Kidney (tissue), 14 donors: ENCODE data around the gene COBL. TPM values are rescaled to one million over a fixed set of nuclear protein-coding genes. Genes with fewer than 3 reads are reported as not detected.
A peak's percentile ranks its signal among the peaks of the same experiment; 100 is the strongest.

Source experiments
- DNase-seq, 5 donors: peaks; one replicate each; pipeline ENCODE4 v3.0.0-alpha.2; 2013 to 2020
- FAIRE-seq: peaks from 2 replicates; lab custom pipeline; 2012; peaks lifted over from hg19 to GRCh38; lab: Jason Lieb, UNC
- H3K27ac ChIP-seq, 2 donors: one replicate each; pipeline ENCODE4 v1.7.0; 2013; ENCODE audit warnings: low read depth in 2 of 2, low read length in 2 of 2, inconsistent platforms in 1 of 2
- H3K27me3 ChIP-seq: one replicate; pipeline ENCODE4 v1.7.1; 2013; ENCODE audit warnings: low read length, inconsistent platforms; ENCODE audit not compliant: control insufficient read depth, insufficient read depth
- H3K36me3 ChIP-seq, 3 donors: one replicate each; pipeline versions ENCODE4 v1.7.0 to v1.7.1; 2013; ENCODE audit warnings: low read length in 3 of 3, control low read depth in 1 of 3, inconsistent platforms in 1 of 3; ENCODE audit not compliant: insufficient read depth in 3 of 3, control insufficient read depth in 2 of 3
- H3K4me1 ChIP-seq, 3 donors: one replicate each; pipeline versions ENCODE4 v1.7.0 to v1.7.1; 2013; ENCODE audit warnings: low read length in 3 of 3, inconsistent platforms in 1 of 3, low read depth in 1 of 3; ENCODE audit not compliant: control insufficient read depth in 2 of 3, insufficient read depth in 2 of 3
- H3K4me3 ChIP-seq, 3 donors: one replicate each; pipeline versions ENCODE4 v1.7.0 to v1.8.1; 2013; ENCODE audit warnings: low read length in 3 of 3, control low read depth in 1 of 3, inconsistent platforms in 1 of 3
- H3K9ac ChIP-seq, 3 donors: one replicate each; pipeline versions ENCODE4 v1.7.0 to v1.7.1; 2013; ENCODE audit warnings: low read length in 3 of 3, control low read depth in 1 of 3, inconsistent platforms in 1 of 3
- H3K9me3 ChIP-seq, 3 donors: one replicate each; pipeline versions ENCODE4 v1.7.0 to v1.7.1; 2013; ENCODE audit warnings: low read length in 3 of 3, control low read depth in 1 of 3, inconsistent platforms in 1 of 3; ENCODE audit not compliant: control insufficient read depth in 2 of 3, insufficient read depth in 1 of 3
- intact Hi-C: fragments of 100-400 bp; cut with DNase I; formaldehyde crosslinking; loops from one replicate; pipeline ENCODE4 v1.11.1; 2022
- polyA plus RNA-seq: library from polyadenylated mRNA; stranded (reverse); fragments of 350-450 nt; fragmentation: Illumina TruSeq; extraction: RNeasy Lipid Tissue Mini Kit (QIAGEN cat#74804); gene quantifications from one replicate; pipeline ENCODE4 v1.2.3, GENCODE V29; 2014; ENCODE audit warnings: low read depth, low replicate concordance; ENCODE audit not compliant: insufficient read depth
- total RNA-seq: library from RNA; stranded (reverse); fragmentation: NEBNext Ultra II Directional; extraction: Animal tissue kit (Norgen Biotek cat#: 25700); gene quantifications from one replicate; pipeline ENCODE4 v1.2.1, GENCODE V29; 2021
- TF ChIP-seq, protein P1 (sequence below): IDR thresholded peaks from 3 replicates; pipeline ENCODE4 v1.5.1; 2012; ENCODE audit warnings: mild to moderate bottlenecking, moderate library complexity, borderline replicate concordance; ENCODE audit not compliant: insufficient read depth; ENCODE audit errors: extremely low read depth
- donor health status: control.
- donor health status: control.
- donor health status: control.
- donor health status: control.
- donor health status: control.
- donor health status: DM: yes; HTN: yes; CAD: no.
- donor health status: Normal renal cell carcinoma (clear cell type).

COBL gene
- total and polyA plus RNA-seq, 2 donors from 2014 or later: 9.8 to 42.7 TPM

DNA sequence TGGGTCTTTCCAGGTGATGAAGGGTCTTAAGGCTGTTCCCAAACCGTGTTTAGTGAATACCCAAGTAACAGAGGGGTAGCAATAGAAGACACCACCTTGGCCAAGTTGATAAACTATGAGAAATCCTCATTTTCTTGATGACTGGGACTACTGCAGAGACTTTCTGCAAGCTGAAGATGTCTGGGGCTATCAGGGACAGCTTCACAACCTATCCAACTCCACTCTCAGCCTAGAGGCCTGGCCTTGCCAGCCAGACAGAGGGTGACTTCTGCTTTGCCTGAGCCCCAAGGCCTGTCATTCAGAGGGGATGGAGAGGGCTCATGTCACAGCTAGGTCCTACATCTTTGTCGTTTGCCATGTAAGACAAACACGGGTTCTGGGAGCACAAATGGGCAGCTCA, 278.0 kb downstream of the COBL start:
- DNase-seq (no peak), FAIRE-seq (no peak)
- intact Hi-C loops: no loop called here
- no peak overlapping the region for H3K27ac ChIP-seq
- TF ChIP-seq, protein P1, sequence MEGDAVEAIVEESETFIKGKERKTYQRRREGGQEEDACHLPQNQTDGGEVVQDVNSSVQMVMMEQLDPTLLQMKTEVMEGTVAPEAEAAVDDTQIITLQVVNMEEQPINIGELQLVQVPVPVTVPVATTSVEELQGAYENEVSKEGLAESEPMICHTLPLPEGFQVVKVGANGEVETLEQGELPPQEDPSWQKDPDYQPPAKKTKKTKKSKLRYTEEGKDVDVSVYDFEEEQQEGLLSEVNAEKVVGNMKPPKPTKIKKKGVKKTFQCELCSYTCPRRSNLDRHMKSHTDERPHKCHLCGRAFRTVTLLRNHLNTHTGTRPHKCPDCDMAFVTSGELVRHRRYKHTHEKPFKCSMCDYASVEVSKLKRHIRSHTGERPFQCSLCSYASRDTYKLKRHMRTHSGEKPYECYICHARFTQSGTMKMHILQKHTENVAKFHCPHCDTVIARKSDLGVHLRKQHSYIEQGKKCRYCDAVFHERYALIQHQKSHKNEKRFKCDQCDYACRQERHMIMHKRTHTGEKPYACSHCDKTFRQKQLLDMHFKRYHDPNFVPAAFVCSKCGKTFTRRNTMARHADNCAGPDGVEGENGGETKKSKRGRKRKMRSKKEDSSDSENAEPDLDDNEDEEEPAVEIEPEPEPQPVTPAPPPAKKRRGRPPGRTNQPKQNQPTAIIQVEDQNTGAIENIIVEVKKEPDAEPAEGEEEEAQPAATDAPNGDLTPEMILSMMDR: no peak
- H3K9me3 ChIP-seq: no peaks in the 10 kb centered on the region
- H3K4me1 ChIP-seq: no peaks in the 10 kb centered on the region
- no peaks in the 10 kb centered on the region for H3K36me3 ChIP-seq
- H3K9ac ChIP-seq: no peak overlapping the region
- no peak overlapping the region for H3K4me3 ChIP-seq
- H3K27me3 ChIP-seq: no peaks in the 10 kb centered on the region

DNA sequence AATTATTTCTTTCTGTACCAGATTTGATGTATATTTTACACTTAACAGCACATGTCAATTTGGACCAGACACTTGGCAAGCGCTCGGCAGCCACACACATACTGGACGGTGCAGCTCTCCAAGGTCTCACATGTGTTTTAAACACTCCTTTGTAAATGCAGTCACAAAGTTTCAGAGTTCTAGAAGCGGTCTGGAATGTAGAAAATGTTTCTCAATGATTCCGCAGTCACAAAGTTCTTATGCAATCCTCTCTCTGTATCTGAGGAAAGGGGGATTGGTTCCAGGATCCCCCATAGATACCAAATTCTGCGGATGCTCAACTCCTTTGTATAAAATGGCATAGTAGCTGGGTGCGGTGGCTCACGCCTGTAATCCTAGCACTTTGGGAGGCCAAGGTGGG, 280.9 kb downstream of the COBL start:
- DNase-seq (no peak), FAIRE-seq (no peak)
- H3K27ac ChIP-seq: no peak overlapping the region
- H3K36me3 ChIP-seq: no peaks in the 10 kb centered on the region
- H3K4me3 ChIP-seq: no peak overlapping the region
- H3K9me3 ChIP-seq: no peaks in the 10 kb centered on the region
- H3K4me1 ChIP-seq: no peaks in the 10 kb centered on the region
- TF ChIP-seq, protein P1: no peak
- intact Hi-C loops: no loop called here
- no peak overlapping the region for H3K9ac ChIP-seq
- no peaks in the 10 kb centered on the region for H3K27me3 ChIP-seq

DNA sequence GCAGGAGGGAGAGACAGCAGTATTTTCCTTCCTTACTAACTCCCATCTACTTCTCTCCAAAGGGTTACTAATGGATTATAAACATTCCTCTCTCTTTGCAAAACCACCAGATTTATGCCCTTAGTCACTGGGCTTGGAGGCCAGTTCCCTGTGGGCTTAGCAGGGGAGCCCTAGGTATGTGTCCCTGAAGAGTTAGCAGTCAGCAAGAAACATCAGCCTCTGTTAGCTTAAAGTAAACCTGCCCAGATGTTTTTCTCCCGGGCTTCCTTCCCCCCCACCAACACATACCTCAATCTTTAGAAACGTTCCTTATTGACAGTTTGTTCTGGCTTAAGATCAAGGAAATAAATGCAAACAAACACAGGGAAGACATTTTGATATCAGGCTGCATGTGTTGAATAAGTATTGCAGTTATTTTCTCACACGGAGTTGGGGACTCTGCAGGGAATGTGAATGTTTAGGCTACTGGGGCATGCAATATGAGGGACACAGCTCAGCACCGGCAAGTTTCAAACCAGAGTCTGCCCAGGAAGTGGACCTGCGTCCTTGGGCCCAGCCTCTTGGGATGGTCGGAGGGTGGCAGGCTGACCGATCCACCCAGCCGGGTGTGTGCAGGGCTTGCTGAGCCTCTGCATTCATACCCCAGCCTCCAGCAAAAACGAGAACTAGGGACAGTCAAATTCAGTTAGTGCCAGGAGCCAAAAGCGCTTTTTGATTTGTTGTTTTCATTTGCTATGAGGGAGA, 281.9 kb downstream of the COBL start:
- no peaks in the 10 kb centered on the region for H3K9me3 ChIP-seq
- H3K27ac ChIP-seq: no peak overlapping the region
- DNase-seq (peak in 1 of 5 donors; percentile 29), FAIRE-seq (no peak)
- no peak overlapping the region for H3K9ac ChIP-seq
- intact Hi-C loops: no loop called here
- H3K36me3 ChIP-seq: no peaks in the 10 kb centered on the region
- no peak overlapping the region for H3K4me3 ChIP-seq
- H3K4me1 ChIP-seq: no peaks in the 10 kb centered on the region
- TF ChIP-seq, protein P1: no peak
- H3K27me3 ChIP-seq: no peaks in the 10 kb centered on the region
